Mesenchymal stem cell (in vitro differentiated cells and primary cell): ENCODE measurements around the gene GGACT.
A peak's percentile ranks its signal among the peaks of the same experiment; 100 is the strongest.

Experiments
- DNase-seq: peaks from one replicate; pipeline ENCODE4 v3.0.0-alpha.2; 2013
- H2AFZ ChIP-seq: one replicate; pipeline ENCODE4 v1.6.1; 2013; ENCODE audit warnings: low read depth, mild to moderate bottlenecking, control low read depth, inconsistent platforms, low read length, moderate library complexity
- H2AK5ac ChIP-seq: 2 replicates; pipeline ENCODE4 v1.6.1; 2013; ENCODE audit warnings: low read length, moderate library complexity, mild to moderate bottlenecking, inconsistent platforms; ENCODE audit not compliant: severe bottlenecking
- H2BK120ac ChIP-seq: one replicate; pipeline ENCODE4 v1.6.1; 2013; ENCODE audit warnings: low read depth, mild to moderate bottlenecking, inconsistent platforms, low read length, moderate library complexity
- H2BK12ac ChIP-seq, 2 experiments: one replicate each; pipeline ENCODE4 v1.6.1; 2013; ENCODE audit warnings: inconsistent platforms in 2 of 2, low read length in 2 of 2, mild to moderate bottlenecking in 2 of 2, moderate library complexity in 2 of 2, control low read depth in 1 of 2
- H2BK15ac ChIP-seq: one replicate; pipeline ENCODE4 v1.6.1; 2013; ENCODE audit warnings: mild to moderate bottlenecking, low read depth, inconsistent platforms; ENCODE audit not compliant: poor library complexity, severe bottlenecking
- H2BK5ac ChIP-seq: 2 replicates; pipeline ENCODE4 v1.6.1; 2013; ENCODE audit warnings: low read depth, mild to moderate bottlenecking, low read length, control low read depth, inconsistent platforms; ENCODE audit not compliant: poor library complexity, severe bottlenecking
- H3K14ac ChIP-seq, 2 experiments: one replicate each; pipeline ENCODE4 v1.6.1; 2013; ENCODE audit warnings: inconsistent platforms in 2 of 2, low read length in 2 of 2, control low read depth in 1 of 2, mild to moderate bottlenecking in 1 of 2, moderate library complexity in 1 of 2
- H3K18ac ChIP-seq, 2 experiments: one replicate each; pipeline ENCODE4 v1.6.1; 2013; ENCODE audit warnings: inconsistent platforms in 2 of 2, low read length in 2 of 2, control low read depth in 1 of 2, low read depth in 1 of 2, mild to moderate bottlenecking in 1 of 2
- H3K23ac ChIP-seq, 2 experiments: one replicate each; pipeline ENCODE4 v1.6.1; 2013; ENCODE audit warnings: inconsistent platforms in 2 of 2, low read length in 2 of 2, mild to moderate bottlenecking in 2 of 2, moderate library complexity in 2 of 2, control low read depth in 1 of 2
- H3K27ac ChIP-seq: 2 replicates; pipeline ENCODE4 v1.5.1; 2013; ENCODE audit warnings: mild to moderate bottlenecking, moderate library complexity, low read length, control low read depth, inconsistent platforms; ENCODE audit not compliant: poor library complexity, severe bottlenecking
- H3K27me3 ChIP-seq, 2 experiments: 2 replicates each; pipeline versions ENCODE4 v1.6.1 to v1.7.0; 2013; ENCODE audit warnings: low read length in 2 of 2, mild to moderate bottlenecking in 2 of 2, moderate library complexity in 2 of 2, control low read depth in 1 of 2, inconsistent platforms in 1 of 2; ENCODE audit not compliant: control insufficient read depth in 1 of 2, insufficient read depth in 1 of 2
- H3K36me3 ChIP-seq, 2 experiments: 2 replicates each; pipeline versions ENCODE4 v1.6.1 to v1.7.0; 2013; ENCODE audit warnings: low read length in 2 of 2, control low read depth in 1 of 2, inconsistent platforms in 1 of 2, low read depth in 1 of 2, mild to moderate bottlenecking in 1 of 2; ENCODE audit not compliant: insufficient read depth in 2 of 2, control insufficient read depth in 1 of 2
- H3K4ac ChIP-seq, 2 experiments: one replicate each; pipeline ENCODE4 v1.6.1; 2013; ENCODE audit warnings: inconsistent platforms in 2 of 2, low read length in 2 of 2, mild to moderate bottlenecking in 2 of 2, moderate library complexity in 2 of 2, control low read depth in 1 of 2, low read depth in 1 of 2
- H3K4me1 ChIP-seq: 2 replicates; pipeline ENCODE4 v1.6.1; 2013; ENCODE audit warnings: low read depth, low read length, control low read depth; ENCODE audit not compliant: control insufficient read depth, insufficient read depth
- H3K4me2 ChIP-seq: 2 replicates; pipeline ENCODE4 v1.6.1; 2013; ENCODE audit warnings: low read length, mild to moderate bottlenecking, inconsistent platforms; ENCODE audit not compliant: poor library complexity, severe bottlenecking
- H3K4me3 ChIP-seq, 2 experiments: 2 replicates each; pipeline versions ENCODE4 v1.5.1 to v1.7.0; 2013; ENCODE audit warnings: low read length in 2 of 2, mild to moderate bottlenecking in 2 of 2, control low read depth in 1 of 2, low read depth in 1 of 2; ENCODE audit not compliant: insufficient read depth in 1 of 2
- H3K79me1 ChIP-seq: replicated peaks from 2 replicates; pipeline ENCODE4 v1.6.1; 2013; ENCODE audit warnings: mild to moderate bottlenecking, control low read depth, low read length, inconsistent platforms; ENCODE audit not compliant: poor library complexity, severe bottlenecking
- H3K9ac ChIP-seq: 2 replicates; pipeline ENCODE4 v1.7.0; 2013; ENCODE audit warnings: mild to moderate bottlenecking, low read length, moderate library complexity
- H3K9me3 ChIP-seq: 2 replicates; pipeline ENCODE4 v1.7.0; 2013; ENCODE audit warnings: mild to moderate bottlenecking, low read length; ENCODE audit not compliant: control insufficient read depth
- H4K8ac ChIP-seq: one replicate; pipeline ENCODE4 v1.6.1; 2013; ENCODE audit warnings: inconsistent platforms, mild to moderate bottlenecking, low read length, moderate library complexity
- H4K91ac ChIP-seq: one replicate; pipeline ENCODE4 v1.6.1; 2013; ENCODE audit warnings: mild to moderate bottlenecking, low read length, inconsistent platforms
- WGBS: methylation state at CpG from one replicate; pipeline ENCODE4 v1.1.7; 2013; ENCODE audit warnings: mixed read lengths; 5-methylcytosine and 5-hydroxymethylcytosine counted together

The GGACT gene

GRCh38 chr13:100495455-100495854 is 93.1 kb downstream of the GGACT start:
- H3K23ac ChIP-seq = no peak overlapping the region
- no peak overlapping the region for H3K4me2 ChIP-seq
- H4K8ac ChIP-seq = no peak overlapping the region
- no CpG with 5 or more reads among the region's 1 CpG for WGBS
- H3K36me3 ChIP-seq = peaks cover 0 to 10% of the 10 kb centered on the region in 2 experiments
- no peaks in the 10 kb centered on the region for H3K9me3 ChIP-seq
- H3K9ac ChIP-seq = no peak overlapping the region
- H3K4ac ChIP-seq = no peak overlapping the region
- H3K4me3 ChIP-seq = no peak overlapping the region
- no peak overlapping the region for H2BK15ac ChIP-seq
- no peak overlapping the region for H3K27ac ChIP-seq
- H3K27me3 ChIP-seq = no peaks in the 10 kb centered on the region
- no peak for DNase-seq
- H2AFZ ChIP-seq = no peak overlapping the region
- H3K4me1 ChIP-seq = peaks cover 12% of the 10 kb centered on the region
- no peak overlapping the region for H2BK12ac ChIP-seq
- H2AK5ac ChIP-seq = no peak overlapping the region
- peaks cover 16% of the 10 kb centered on the region for H3K79me1 ChIP-seq
- no peak overlapping the region for H3K14ac ChIP-seq
- no peak overlapping the region for H2BK5ac ChIP-seq
- H4K91ac ChIP-seq = no peak overlapping the region
- H2BK120ac ChIP-seq = no peak overlapping the region
- no peak overlapping the region for H3K18ac ChIP-seq

GRCh38 chr13:100493418-100493817 is 95.2 kb downstream of the GGACT start:
- DNase-seq = no peak
- 94% methylated on average over 7 of the region's 7 CpGs for WGBS
- Histone ChIP-seq H2BK120ac (no peak overlapping the region), H3K9me3 (no peaks in the 10 kb centered on the region), H4K8ac (no peak overlapping the region), H3K27me3 (no peaks in the 10 kb centered on the region), H3K27ac (no peak overlapping the region), H3K36me3 (peaks cover 0 to 10% of the 10 kb centered on the region in 2 experiments), H3K9ac (no peak overlapping the region), H3K4me2 (no peak overlapping the region), H4K91ac (no peak overlapping the region), H2BK15ac (no peak overlapping the region), H3K79me1 (peaks cover 17% of the 10 kb centered on the region), H2AFZ (no peak overlapping the region), H3K4me1 (peaks cover 11% of the 10 kb centered on the region), H3K4ac (no peak overlapping the region), H3K23ac (no peak overlapping the region), H3K4me3 (no peak overlapping the region), H3K18ac (no peak overlapping the region), H3K14ac (no peak overlapping the region), H2BK5ac (no peak overlapping the region), H2BK12ac (no peak overlapping the region), H2AK5ac (no peak overlapping the region)

DNA sequence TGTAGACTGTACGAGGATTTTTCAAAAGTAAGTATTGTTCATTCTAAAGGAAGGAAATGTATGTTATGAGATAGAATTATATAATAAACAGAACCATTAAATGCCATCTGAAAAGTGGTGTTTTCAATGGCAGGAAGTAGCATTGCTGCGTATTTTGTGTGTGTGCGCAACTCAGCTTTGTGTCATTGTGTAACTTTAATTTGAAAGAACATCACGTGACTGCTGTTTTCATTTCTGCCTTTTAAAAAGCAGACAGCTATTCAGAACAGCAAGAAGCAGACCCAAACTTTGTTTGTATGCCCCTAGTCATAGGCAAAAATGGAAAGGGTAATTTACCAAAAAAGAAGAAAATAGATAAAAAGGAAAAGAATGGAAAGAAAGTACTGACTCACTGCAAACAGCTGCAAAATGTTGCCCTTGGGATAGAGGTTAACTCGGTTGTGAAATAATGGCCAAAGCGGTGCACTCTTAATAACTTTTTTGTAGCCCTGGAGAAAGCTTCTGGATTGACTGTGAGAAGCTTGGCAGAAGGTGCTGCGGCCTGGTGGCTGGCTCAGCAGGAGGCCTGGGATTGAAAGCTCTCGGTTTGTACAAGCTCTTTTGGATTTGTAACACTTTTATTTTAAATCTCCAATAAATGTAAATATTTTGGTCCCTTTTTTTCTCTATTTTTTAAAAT is 97.3 kb downstream of the GGACT start:
- H2BK15ac ChIP-seq = no peak overlapping the region
- H2AFZ ChIP-seq = no peak overlapping the region
- H2BK5ac ChIP-seq = no peak overlapping the region
- 84% methylated on average over 6 of the region's 8 CpGs for WGBS
- H3K4ac ChIP-seq = no peak overlapping the region
- peaks cover 19% of the 10 kb centered on the region for H3K79me1 ChIP-seq
- no peaks in the 10 kb centered on the region for H3K27me3 ChIP-seq
- H3K4me2 ChIP-seq = peak overlapping the region; percentile 30
- no peaks in the 10 kb centered on the region for H3K9me3 ChIP-seq
- peak; percentile 72 for DNase-seq
- H3K36me3 ChIP-seq = peaks cover 0 to 10% of the 10 kb centered on the region in 2 experiments
- peak overlapping the region; percentile 83 for H3K27ac ChIP-seq
- H2BK120ac ChIP-seq = no peak overlapping the region
- H3K14ac ChIP-seq = no peak overlapping the region
- peaks cover 10% of the 10 kb centered on the region for H3K4me1 ChIP-seq
- H3K23ac ChIP-seq = no peak overlapping the region
- H2BK12ac ChIP-seq = no peak overlapping the region
- H3K18ac ChIP-seq = no peak overlapping the region
- H3K9ac ChIP-seq = no peak overlapping the region
- H3K4me3 ChIP-seq = no peak overlapping the region
- H4K8ac ChIP-seq = no peak overlapping the region
- no peak overlapping the region for H4K91ac ChIP-seq
- H2AK5ac ChIP-seq = no peak overlapping the region

DNA sequence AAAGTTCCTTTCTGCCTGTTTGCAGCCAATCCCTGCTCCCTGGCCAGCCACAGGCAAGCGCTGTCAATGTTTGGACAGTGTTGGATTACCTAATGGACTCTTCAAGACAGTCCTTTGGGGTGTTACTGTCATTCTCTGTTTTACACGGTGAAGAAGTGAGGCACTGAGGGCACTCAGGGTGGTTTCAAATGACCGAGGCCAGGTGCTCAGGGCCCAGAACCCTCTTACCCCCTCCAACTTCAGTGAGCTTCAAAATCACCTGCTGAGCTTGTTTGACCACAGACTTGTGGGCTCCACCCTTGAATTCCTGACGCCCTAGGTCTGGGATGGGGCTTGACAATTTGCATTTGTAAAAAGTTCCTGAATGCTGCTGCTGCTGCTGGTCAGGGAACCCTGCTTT is 97.9 kb downstream of the GGACT start:
- no peak overlapping the region for H2BK12ac ChIP-seq
- no peak overlapping the region for H3K18ac ChIP-seq
- WGBS = 69% methylated on average over 4 of the region's 4 CpGs
- no peak overlapping the region for H4K8ac ChIP-seq
- peaks cover 23% of the 10 kb centered on the region for H3K79me1 ChIP-seq
- peaks cover 0 to 10% of the 10 kb centered on the region in 2 experiments for H3K36me3 ChIP-seq
- H2BK5ac ChIP-seq = no peak overlapping the region
- H2BK15ac ChIP-seq = no peak overlapping the region
- no peak overlapping the region for H4K91ac ChIP-seq
- peaks cover 10% of the 10 kb centered on the region for H3K4me1 ChIP-seq
- no peak overlapping the region for H2AFZ ChIP-seq
- H3K27ac ChIP-seq = peak overlapping the region; percentile 83
- H3K23ac ChIP-seq = no peak overlapping the region
- no peak overlapping the region for H3K4ac ChIP-seq
- no peak overlapping the region for H2AK5ac ChIP-seq
- no peaks in the 10 kb centered on the region for H3K9me3 ChIP-seq
- no peak overlapping the region for H3K9ac ChIP-seq
- no peak overlapping the region for H2BK120ac ChIP-seq
- no peak for DNase-seq
- no peak overlapping the region for H3K14ac ChIP-seq
- H3K27me3 ChIP-seq = no peaks in the 10 kb centered on the region
- H3K4me3 ChIP-seq = no peak overlapping the region
- H3K4me2 ChIP-seq = peak overlapping the region; percentile 1
